HEK293T (cell line): ENCODE measurements around the gene DENND1B.

Experiments used
- FOXK2 ChIP-seq: fragments of 450-650 bp; IDR thresholded peaks from 2 replicates; pipeline ENCODE4 v1.6.1; 2016; ENCODE audit warnings: mild to moderate bottlenecking
- HDGF ChIP-seq: fragments of 450-650 bp; IDR thresholded peaks from 2 replicates; pipeline ENCODE4 v1.6.1; 2017; ENCODE audit warnings: antibody characterized with exemption, borderline replicate concordance
- LEF1 ChIP-seq: fragments of 450-650 bp; IDR thresholded peaks from 2 replicates; pipeline ENCODE4 v1.6.1; 2017; ENCODE audit warnings: mild to moderate bottlenecking, borderline replicate concordance
- PKNOX1 ChIP-seq: fragments of 450-650 bp; IDR thresholded peaks from 2 replicates; pipeline ENCODE4 v1.6.1; 2016
- SUZ12 ChIP-seq: fragments of 450-650 bp; IDR thresholded peaks from 2 replicates; pipeline ENCODE4 v1.6.1; 2016; ENCODE audit warnings: mild to moderate bottlenecking
- TARDBP ChIP-seq: fragments of 450-650 bp; IDR thresholded peaks from 2 replicates; pipeline ENCODE4 v1.6.1; 2016
- ZNF384 ChIP-seq: fragments of 450-650 bp; IDR thresholded peaks from 2 replicates; pipeline ENCODE4 v1.6.1; 2016

GRCh38 chr1:197745911-197746310, 29.4 kb downstream of the DENND1B start:
- TF ChIP-seq SUZ12 (no peak), LEF1 (no peak), PKNOX1 (no peak), ZNF384 (no peak), FOXK2 (no peak), HDGF (no peak), TARDBP (no peak)
